BLaER1 (cell line): ENCODE measurements around the gene CCDC88C.
A peak's percentile ranks its signal among the peaks of the same experiment; 100 is the strongest.
"Not testable (repeated sequence)": the region's sequence is repeated elsewhere in the genome, so short reads cannot be mapped to it uniquely, and the experiment has no call there.

Experiments
- H3K27ac ChIP-seq: shearing (Covaris generic); formaldehyde crosslinking; 2 replicates; pipeline ENCODE4 v1.8.1; 2022
- H3K27me3 ChIP-seq: shearing (Covaris generic); formaldehyde crosslinking; 2 replicates; pipeline ENCODE4 v1.8.1; 2022
- H3K36me3 ChIP-seq: shearing (Covaris generic); formaldehyde crosslinking; 2 replicates; pipeline ENCODE4 v1.8.1; 2022
- H3K4me1 ChIP-seq: shearing (Covaris generic); formaldehyde crosslinking; 2 replicates; pipeline ENCODE4 v1.8.1; 2022
- H3K4me2 ChIP-seq: shearing (Covaris generic); formaldehyde crosslinking; 2 replicates; pipeline ENCODE4 v1.8.1; 2022
- H3K4me3 ChIP-seq: shearing (Covaris generic); formaldehyde crosslinking; 2 replicates; pipeline ENCODE4 v1.8.1; 2022
- H3K9ac ChIP-seq: shearing (Covaris generic); formaldehyde crosslinking; 2 replicates; pipeline ENCODE4 v1.8.1; 2022
- H3K9me3 ChIP-seq: shearing (Covaris generic); formaldehyde crosslinking; 2 replicates; pipeline ENCODE4 v1.8.1; 2022
- H4K20me1 ChIP-seq: shearing (Covaris generic); formaldehyde crosslinking; 2 replicates; pipeline ENCODE4 v1.8.1; 2022
- Cebpa-rat ChIP-seq: shearing (Covaris generic); IDR thresholded peaks from 2 replicates; pipeline ENCODE4 v1.8.1; 2022

The CCDC88C gene

GRCh38 chr14:91417983-91418386 is 365 bp upstream of the CCDC88C start:
- H3K4me2 ChIP-seq, result peak overlapping the region; percentile 84
- H3K4me1 ChIP-seq, result peaks cover 58% of the 10 kb centered on the region
- peak overlapping the region; percentile 95 for H3K27ac ChIP-seq
- H3K4me3 ChIP-seq, result peak overlapping the region; percentile 98
- peak overlapping the region; percentile 95 for H3K9ac ChIP-seq
- peaks cover 19% of the 10 kb centered on the region for H3K36me3 ChIP-seq
- no peaks in the 10 kb centered on the region for H3K9me3 ChIP-seq
- H3K27me3 ChIP-seq, result no peaks in the 10 kb centered on the region
- TF ChIP-seq Cebpa-rat, result no peak
- H4K20me1 ChIP-seq, result peaks cover 32% of the 10 kb centered on the region

DNA sequence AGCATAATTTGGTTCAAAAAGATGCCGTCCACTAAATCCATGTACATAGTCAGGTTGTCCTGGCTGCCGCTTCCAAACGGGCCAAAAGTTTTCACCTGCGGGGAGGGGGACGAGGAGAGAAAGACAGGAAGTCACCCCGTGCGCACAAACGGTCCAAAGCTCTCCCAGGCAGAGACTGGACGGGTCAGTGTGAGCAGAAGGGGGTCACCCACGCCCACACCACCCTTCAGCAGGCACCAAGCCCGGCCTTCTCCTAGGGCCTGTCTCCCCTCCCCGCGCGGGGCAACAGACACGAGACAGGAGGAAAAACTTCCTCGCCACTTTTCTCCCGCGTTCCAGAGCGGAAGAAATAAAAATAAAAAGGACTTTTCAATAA is 888 bp downstream of the CCDC88C start:
- Histone ChIP-seq H3K9ac (peak overlapping the region; percentile 95), H3K4me1 (peaks cover 60% of the 10 kb centered on the region), H3K27ac (peak overlapping the region; percentile 95)

DNA sequence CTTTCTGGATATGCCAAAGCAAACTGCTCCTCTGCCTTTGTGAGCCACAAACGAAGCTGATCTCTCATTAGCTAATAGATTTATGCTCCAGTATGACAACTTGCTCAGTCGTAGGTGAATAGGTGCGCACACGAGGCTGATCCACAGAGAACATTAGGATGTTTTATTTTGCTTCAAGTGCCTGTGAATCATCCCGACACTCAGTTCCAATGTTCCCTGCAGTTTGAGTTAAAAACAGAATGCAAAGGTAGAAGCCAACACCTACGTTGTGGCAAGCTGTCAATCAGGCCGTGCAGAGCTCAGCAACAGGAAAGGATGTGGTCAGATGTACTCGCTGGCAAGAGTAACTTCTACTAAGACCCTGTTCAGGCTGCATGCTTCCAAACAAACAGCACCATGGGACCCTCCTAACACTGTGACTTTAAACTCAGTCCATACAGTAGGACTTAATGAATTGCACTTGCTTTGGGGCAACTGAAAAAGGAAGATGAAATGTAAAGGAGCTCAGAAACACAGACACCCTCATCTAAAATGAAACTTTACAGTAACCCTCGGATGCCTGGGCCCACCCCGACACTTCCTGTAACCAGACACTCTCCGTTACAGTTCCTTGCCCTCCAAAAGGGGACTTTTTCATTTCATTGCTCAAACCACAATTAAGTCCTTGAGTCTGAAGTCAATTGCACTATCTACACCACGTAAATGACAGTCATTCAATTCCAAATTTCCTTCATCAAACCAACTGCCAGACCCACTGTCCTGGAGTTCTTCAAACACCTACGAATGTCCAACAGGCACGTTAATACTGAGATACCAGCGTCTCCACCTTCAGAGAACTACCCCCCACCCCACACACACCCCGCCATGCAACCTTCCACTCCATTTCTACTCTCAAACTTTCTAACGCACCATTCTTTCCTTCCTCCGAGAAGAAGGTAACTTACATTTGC is 1.6 kb downstream of the CCDC88C start:
- H3K9ac ChIP-seq, result peak overlapping the region; percentile 95
- H4K20me1 ChIP-seq, result peaks cover 51% of the 10 kb centered on the region
- H3K4me1 ChIP-seq, result peaks cover 66% of the 10 kb centered on the region
- peak overlapping the region; percentile 98 for H3K4me3 ChIP-seq
- peaks cover 21% of the 10 kb centered on the region for H3K36me3 ChIP-seq
- no peak for TF ChIP-seq Cebpa-rat
- H3K9me3 ChIP-seq, result no peaks in the 10 kb centered on the region
- peak overlapping the region; percentile 84 for H3K4me2 ChIP-seq
- H3K27ac ChIP-seq, result peak overlapping the region; percentile 95
- no peaks in the 10 kb centered on the region for H3K27me3 ChIP-seq

More for the DNA sequence above, 888 bp downstream of the CCDC88C start:
- peak overlapping the region; percentile 98 for H3K4me3 ChIP-seq
- peak overlapping the region; percentile 84 for H3K4me2 ChIP-seq
- peaks cover 44% of the 10 kb centered on the region for H4K20me1 ChIP-seq
- no peaks in the 10 kb centered on the region for H3K27me3 ChIP-seq
- TF ChIP-seq Cebpa-rat, result no peak
- peaks cover 21% of the 10 kb centered on the region for H3K36me3 ChIP-seq
- no peaks in the 10 kb centered on the region for H3K9me3 ChIP-seq

- Histone ChIP-seq H3K4me2 (peak overlapping the region; percentile 84), H3K27ac (peak overlapping the region; percentile 95)
Measured at GRCh38 chr14:91414475-91414833, 3.2 kb downstream of the CCDC88C start.

DNA sequence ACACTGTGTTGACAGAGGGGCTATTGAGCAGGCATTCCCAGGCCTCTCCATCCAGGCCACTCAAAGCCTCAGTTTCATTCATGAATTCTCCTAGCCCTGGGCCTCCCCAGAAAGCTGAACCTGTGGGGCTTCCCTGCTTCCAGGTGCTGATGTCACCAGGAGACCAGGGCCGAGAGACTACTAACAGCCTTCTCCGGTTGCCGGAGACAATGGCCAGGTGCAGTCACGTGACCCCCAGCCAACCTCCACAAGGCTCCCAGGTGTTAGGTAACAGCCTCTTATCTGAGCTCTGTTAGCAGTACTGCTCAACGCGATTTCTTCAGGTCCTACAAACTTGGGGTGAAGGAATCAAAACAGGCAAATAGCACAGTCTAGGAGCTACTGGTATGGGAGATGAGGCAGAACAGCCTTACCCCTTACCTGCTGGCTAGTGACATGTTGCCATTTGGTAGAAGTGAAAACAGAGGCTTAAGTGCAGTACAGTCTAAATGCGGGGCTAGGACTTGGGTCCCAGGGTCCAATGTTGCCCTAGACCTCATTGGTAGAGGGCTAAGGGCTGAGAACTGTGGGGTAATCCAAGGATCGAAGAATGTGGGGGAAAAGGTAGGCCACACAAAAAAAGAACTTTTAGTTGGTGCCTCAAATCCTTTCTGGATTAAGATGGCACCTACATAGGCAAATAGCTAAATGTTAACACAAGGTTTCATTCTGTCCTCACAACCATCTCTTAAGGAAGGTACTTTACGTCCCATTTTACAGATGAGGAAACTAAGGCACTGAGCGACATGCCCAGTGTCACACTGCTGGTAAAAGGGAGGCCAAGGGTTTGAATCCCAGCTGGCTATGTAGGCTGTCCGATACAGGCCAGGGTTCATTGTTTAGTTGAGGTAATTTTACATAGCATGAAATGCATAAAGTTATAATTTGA is 3.8 kb downstream of the CCDC88C start:
- Histone ChIP-seq H3K36me3 (peaks cover 25% of the 10 kb centered on the region), H3K9me3 (no peaks in the 10 kb centered on the region), H3K4me3 (no peak overlapping the region), H3K4me1 (peaks cover 80% of the 10 kb centered on the region), H4K20me1 (peaks cover 73% of the 10 kb centered on the region), H3K27ac (no peak overlapping the region), H3K4me2 (peak overlapping the region; percentile 84), H3K27me3 (no peaks in the 10 kb centered on the region), H3K9ac (peak overlapping the region; percentile 66; the same call in 1 of the 2 replicates)
- no peak for TF ChIP-seq Cebpa-rat

More at GRCh38 chr14:91414475-91414833, 3.2 kb downstream of the CCDC88C start:
- Histone ChIP-seq H4K20me1 (peaks cover 67% of the 10 kb centered on the region), H3K36me3 (peaks cover 25% of the 10 kb centered on the region), H3K9ac (peak overlapping the region; percentile 66), H3K27me3 (no peaks in the 10 kb centered on the region), H3K9me3 (no peaks in the 10 kb centered on the region), H3K4me1 (peaks cover 78% of the 10 kb centered on the region), H3K4me3 (peak overlapping the region; percentile 98; the same call in 1 of the 2 replicates)
- TF ChIP-seq Cebpa-rat, result no peak

GRCh38 chr14:91412939-91413338 is 4.7 kb downstream of the CCDC88C start:
- Histone ChIP-seq H3K9ac (no peak overlapping the region), H3K36me3 (peaks cover 30% of the 10 kb centered on the region), H3K4me1 (peaks cover 81% of the 10 kb centered on the region), H3K27ac (no peak overlapping the region), H3K4me2 (peak overlapping the region; percentile 84), H4K20me1 (peaks cover 82% of the 10 kb centered on the region), H3K9me3 (no peaks in the 10 kb centered on the region), H3K4me3 (no peak overlapping the region), H3K27me3 (no peaks in the 10 kb centered on the region)
- TF ChIP-seq Cebpa-rat, result no peak

DNA sequence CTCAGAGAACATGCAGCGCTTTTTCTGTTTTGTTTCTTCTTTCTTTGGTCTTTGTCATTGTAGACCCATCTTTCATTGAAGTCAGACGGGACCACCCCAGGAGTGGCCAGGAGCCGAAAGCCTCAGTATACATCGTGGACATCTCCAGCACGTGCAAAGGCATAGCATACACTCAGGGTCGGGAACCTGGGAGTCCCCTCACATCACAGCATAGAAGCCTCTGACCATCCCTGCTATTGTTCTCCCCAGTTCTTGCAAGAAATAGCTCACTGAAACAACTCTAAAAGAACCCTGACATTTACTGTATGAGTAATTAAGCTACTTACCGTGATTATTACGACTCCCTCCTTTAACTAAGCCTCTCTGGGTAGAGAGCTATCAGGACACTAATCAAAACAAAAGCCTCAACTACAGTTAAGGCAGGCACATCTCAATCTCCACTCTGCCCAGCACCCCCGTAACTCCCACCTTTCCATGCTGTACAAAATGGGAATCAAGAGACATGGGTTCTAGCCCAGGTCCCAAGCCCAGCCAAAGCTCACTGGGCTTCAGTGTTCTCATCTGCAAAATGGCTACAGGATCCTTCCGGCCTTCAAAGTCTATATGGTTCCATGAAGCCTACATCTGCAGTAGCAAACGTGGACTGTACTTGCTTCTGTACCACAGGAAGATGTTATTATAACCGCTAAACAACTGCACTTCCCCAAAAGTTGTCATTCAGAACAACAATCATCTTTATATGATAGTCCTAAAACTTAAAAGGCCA is 6.7 kb downstream of the CCDC88C start:
- peak overlapping the region; percentile 70 for H3K4me2 ChIP-seq
- no peak for TF ChIP-seq Cebpa-rat
- H3K9me3 ChIP-seq, result no peaks in the 10 kb centered on the region
- peaks cover 100% of the 10 kb centered on the region for H4K20me1 ChIP-seq
- no peaks in the 10 kb centered on the region for H3K27me3 ChIP-seq
- no peak overlapping the region for H3K27ac ChIP-seq
- peaks cover 50% of the 10 kb centered on the region for H3K36me3 ChIP-seq
- no peak overlapping the region for H3K9ac ChIP-seq
- H3K4me3 ChIP-seq, result no peak overlapping the region
- peaks cover 99% of the 10 kb centered on the region for H3K4me1 ChIP-seq

- Histone ChIP-seq H3K27ac (peak overlapping the region; percentile 75; the same call in 1 of the 2 replicates), H3K4me2 (peak overlapping the region; percentile 70), H3K4me3 (no peak overlapping the region), H3K27me3 (no peaks in the 10 kb centered on the region), H3K4me1 (peaks cover 99% of the 10 kb centered on the region), H3K9me3 (no peaks in the 10 kb centered on the region), H3K36me3 (peaks cover 56% of the 10 kb centered on the region), H4K20me1 (peaks cover 100% of the 10 kb centered on the region), H3K9ac (peak overlapping the region; percentile 34; the same call in 1 of the 2 replicates)
- no peak for TF ChIP-seq Cebpa-rat
Measured at GRCh38 chr14:91409928-91410718, 7.5 kb downstream of the CCDC88C start.

DNA sequence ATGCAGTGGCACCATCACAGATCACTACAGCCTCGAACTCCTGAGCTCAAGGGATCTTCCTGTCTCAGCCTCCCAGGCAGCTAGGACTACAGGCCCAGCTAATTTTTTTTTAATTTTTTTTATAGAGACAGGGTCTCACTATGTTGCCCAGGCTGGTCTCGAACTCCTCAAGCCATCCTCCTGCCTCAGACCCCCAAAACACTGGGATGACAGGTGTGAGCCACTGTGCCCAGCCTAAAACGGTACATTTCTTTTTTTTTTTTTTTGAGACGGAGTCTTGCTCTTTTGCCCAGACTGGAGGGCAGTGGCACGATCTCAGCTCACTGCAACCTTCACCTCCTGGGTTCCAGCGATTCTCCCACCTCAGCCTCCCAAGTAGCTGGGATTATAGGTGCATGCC is 8.4 kb downstream of the CCDC88C start:
- Histone ChIP-seq H4K20me1 (peaks cover 100% of the 10 kb centered on the region), H3K36me3 (peaks cover 58% of the 10 kb centered on the region), H3K27ac (peak overlapping the region; percentile 75), H3K9ac (peak overlapping the region; percentile 23; the same call in 1 of the 2 replicates), H3K4me1 (peaks cover 99% of the 10 kb centered on the region), H3K4me2 (peak overlapping the region; percentile 70)
- not testable (repeated sequence) for H3K27me3 ChIP-seq, H3K4me3 ChIP-seq, H3K9me3 ChIP-seq
